Measurements from ENCODE around the gene ESYT2. TPM values are rescaled to one million over a fixed set of nuclear protein-coding genes. Genes with fewer than 3 reads are reported as not detected.
"Not testable (repeated sequence)": the region's sequence is repeated elsewhere in the genome, so short reads cannot be mapped to it uniquely, and the experiment has no call there.

Gene ESYT2
- total RNA-seq, 1 experiment from 2014 or later, result 78.6 TPM

DNA sequence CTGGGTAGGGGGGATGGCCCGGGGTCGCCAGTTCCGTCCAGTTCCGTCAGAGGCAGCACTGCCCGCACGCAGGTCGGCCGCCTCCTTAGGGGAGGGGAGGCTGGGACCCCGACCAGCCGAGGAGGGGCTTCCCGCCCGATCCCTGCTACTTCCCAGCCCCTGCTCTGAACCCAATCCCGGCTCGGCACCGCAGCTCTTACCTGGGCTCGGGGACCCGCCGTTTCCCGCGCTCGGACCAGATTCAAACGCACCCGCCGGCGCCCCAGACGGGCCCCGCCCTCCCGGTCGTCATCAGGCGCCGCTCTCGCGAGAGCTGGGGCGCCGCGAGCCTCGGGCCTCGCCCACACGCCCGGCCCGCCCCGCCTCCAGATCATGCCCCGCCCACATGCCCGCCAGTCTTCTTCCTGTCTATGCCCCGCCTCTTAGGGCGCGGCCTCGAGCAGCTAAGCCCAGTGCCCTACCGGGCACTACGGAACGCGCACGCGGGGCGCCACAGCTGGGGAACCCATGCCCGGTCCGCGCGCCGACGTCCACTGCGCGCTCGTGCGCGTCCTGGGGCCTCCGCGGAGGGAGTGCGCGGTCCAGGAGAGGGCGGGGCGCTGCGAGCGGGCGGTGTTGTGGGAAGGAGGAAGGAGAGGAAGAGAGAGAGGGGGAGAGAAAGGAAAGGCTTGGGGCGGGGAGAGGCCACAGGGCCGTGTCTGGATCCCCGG, 124.6 kb downstream of the ESYT2 start, which contains the start of gene NCAPG2:
TSS of gene NCAPG2 (minus strand) at position 281 of the 710 bp plus-strand sequence. CDS start 2,905 bp downstream, outside the sequence.
- ChIA-PET POLR2A (interaction anchor here (0.6 to 2.2 kb wide), 11 partner anchors 10 to 346 kb away, joined by 3 to 17 read pairs (median 4); no protein-coding TSS in a partner anchor), CTCF (interaction anchor here (0.6 to 1.7 kb wide), 4 partner anchors 19 to 896 kb away, joined by 3 to 4 read pairs (median 4); no protein-coding TSS in a partner anchor)
- peak within 1 kb of the TSS; percentile 88 for H3K4me3 Mint-ChIP-seq (ENCODE audit: unreplicated experiment)
- H3K27me3 Mint-ChIP-seq (ENCODE audit: insufficient read depth, unreplicated experiment), result no peaks in the 10 kb centered on the region
- peaks cover 1% of the 10 kb centered on the region for H3K36me3 Mint-ChIP-seq (ENCODE audit: insufficient read depth, unreplicated experiment)
- no TSS peak for BruUV-seq (replicated peaks)
- intact Hi-C loops (cut with micrococcal nuclease), result loop anchor here (5.0 kb wide), 1 partner anchor 123 kb away; the partner anchor contains the start of gene ESYT2
- no peaks in the 10 kb centered on the region for H3K9me3 Mint-ChIP-seq (ENCODE audit: unreplicated experiment)
- no peak for TF ChIP-seq CTCF (IDR thresholded peaks at IDR 0.05; ENCODE audit: unreplicated experiment)
- DNase-seq (ENCODE audit: unreplicated experiment), result peak; percentile 98
- peaks cover 27% of the 10 kb centered on the region for H3K4me1 Mint-ChIP-seq (ENCODE audit: insufficient read depth, unreplicated experiment)
- H3K27ac Mint-ChIP-seq (ENCODE audit: low read depth, unreplicated experiment), result peak within 1 kb of the TSS; percentile 86

GRCh38 chr7:158703679-158704523, 125.4 kb downstream of the ESYT2 start:
- not testable (repeated sequence) for H3K9me3 Mint-ChIP-seq (ENCODE audit: unreplicated experiment)
- CTCF ChIA-PET, result interaction anchor here (0.6 to 1.7 kb wide), 4 partner anchors 20 to 895 kb away, joined by 3 to 4 read pairs (median 4); no protein-coding TSS in a partner anchor
- peak overlapping the region; percentile 88 for H3K4me3 Mint-ChIP-seq (ENCODE audit: unreplicated experiment)

DNA sequence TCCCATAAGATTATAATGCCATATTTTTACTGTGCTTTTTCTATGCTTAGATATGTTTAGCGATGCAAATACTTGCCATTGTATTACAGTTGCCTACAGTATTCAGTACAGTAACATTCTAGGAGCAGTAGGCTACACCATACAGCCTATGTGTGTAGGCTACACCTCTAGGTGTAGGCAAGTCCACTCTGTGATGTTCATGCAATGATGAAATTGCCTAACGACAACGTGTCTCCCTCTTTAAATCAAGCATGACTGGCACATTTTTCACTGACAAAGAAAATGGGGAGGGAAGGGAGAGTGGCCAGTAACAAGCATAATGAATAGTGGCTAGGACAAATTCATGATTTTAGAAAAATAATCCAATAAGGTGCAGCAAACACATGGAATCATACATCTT, 126.4 kb downstream of the ESYT2 start:
- H3K27ac Mint-ChIP-seq (ENCODE audit: low read depth, unreplicated experiment), result peak overlapping the region; percentile 86
- peaks cover 32% of the 10 kb centered on the region for H3K4me1 Mint-ChIP-seq (ENCODE audit: insufficient read depth, unreplicated experiment)
- intact Hi-C loops (cut with micrococcal nuclease), result no loop called here
- CTCF ChIA-PET, result no interaction called here
- DNase-seq (ENCODE audit: unreplicated experiment), result no peak
- peaks cover 12% of the 10 kb centered on the region for H3K36me3 Mint-ChIP-seq (ENCODE audit: insufficient read depth, unreplicated experiment)
- H3K27me3 Mint-ChIP-seq (ENCODE audit: insufficient read depth, unreplicated experiment), result no peaks in the 10 kb centered on the region
- peak overlapping the region; percentile 63 for H3K4me3 Mint-ChIP-seq (ENCODE audit: unreplicated experiment)
- POLR2A ChIA-PET, result no interaction called here
- no peak for TF ChIP-seq CTCF (IDR thresholded peaks at IDR 0.05; ENCODE audit: unreplicated experiment)
- TSS peak; percentile 44 for BruUV-seq (replicated peaks)
- no peaks in the 10 kb centered on the region for H3K9me3 Mint-ChIP-seq (ENCODE audit: unreplicated experiment)

More at GRCh38 chr7:158703679-158704523, 125.4 kb downstream of the ESYT2 start:
- H3K27me3 Mint-ChIP-seq (ENCODE audit: insufficient read depth, unreplicated experiment); intact Hi-C loops (cut with micrococcal nuclease); H3K36me3 Mint-ChIP-seq (ENCODE audit: insufficient read depth, unreplicated experiment); DNase-seq (ENCODE audit: unreplicated experiment); BruUV-seq (replicated peaks): not testable (repeated sequence)
- H3K27ac Mint-ChIP-seq (ENCODE audit: low read depth, unreplicated experiment), result peak overlapping the region; percentile 86
- POLR2A ChIA-PET, result interaction anchor here (0.7 to 2.2 kb wide), 8 partner anchors 9 to 272 kb away, joined by 3 to 17 read pairs (median 4); no protein-coding TSS in a partner anchor
- H3K4me1 Mint-ChIP-seq (ENCODE audit: insufficient read depth, unreplicated experiment), result peaks cover 32% of the 10 kb centered on the region

- Mint-ChIP-seq H3K4me3 (ENCODE audit: unreplicated experiment) (no peak overlapping the region), H3K27ac (ENCODE audit: low read depth, unreplicated experiment) (no peak overlapping the region), H3K36me3 (ENCODE audit: insufficient read depth, unreplicated experiment) (peaks cover 12% of the 10 kb centered on the region), H3K27me3 (ENCODE audit: insufficient read depth, unreplicated experiment) (no peaks in the 10 kb centered on the region), H3K4me1 (ENCODE audit: insufficient read depth, unreplicated experiment) (peaks cover 32% of the 10 kb centered on the region), H3K9me3 (ENCODE audit: unreplicated experiment) (no peaks in the 10 kb centered on the region)
- intact Hi-C loops (cut with micrococcal nuclease), result no loop called here
- ChIA-PET CTCF (interaction anchor here (0.9 kb wide), 1 partner anchor 275 kb away, joined by 3 read pairs; no protein-coding TSS in a partner anchor), POLR2A (no interaction called here)
- TF ChIP-seq CTCF (IDR thresholded peaks at IDR 0.05; ENCODE audit: unreplicated experiment), result no peak
- no TSS peak for BruUV-seq (replicated peaks)
- no peak for DNase-seq (ENCODE audit: unreplicated experiment)
Observed at GRCh38 chr7:158702196-158702595, 127.1 kb downstream of the ESYT2 start.

All from MCF 10A (cell line).